ENCODE data around the gene ARHGEF18.
"Not testable (repeated sequence)": the region's sequence is repeated elsewhere in the genome, so short reads cannot be mapped to it uniquely, and the experiment has no call there.

Gene ARHGEF18

GRCh38 chr19:7349231-7349591 is 474 bp downstream of the ARHGEF18 start:
- DNase-seq, result no peak

GRCh38 chr19:7349961-7350711 is 1.4 kb downstream of the ARHGEF18 start:
- peak; percentile 46 for DNase-seq

GRCh38 chr19:7351861-7352260 is 3.1 kb downstream of the ARHGEF18 start:
- DNase-seq, result no peak

DNA sequence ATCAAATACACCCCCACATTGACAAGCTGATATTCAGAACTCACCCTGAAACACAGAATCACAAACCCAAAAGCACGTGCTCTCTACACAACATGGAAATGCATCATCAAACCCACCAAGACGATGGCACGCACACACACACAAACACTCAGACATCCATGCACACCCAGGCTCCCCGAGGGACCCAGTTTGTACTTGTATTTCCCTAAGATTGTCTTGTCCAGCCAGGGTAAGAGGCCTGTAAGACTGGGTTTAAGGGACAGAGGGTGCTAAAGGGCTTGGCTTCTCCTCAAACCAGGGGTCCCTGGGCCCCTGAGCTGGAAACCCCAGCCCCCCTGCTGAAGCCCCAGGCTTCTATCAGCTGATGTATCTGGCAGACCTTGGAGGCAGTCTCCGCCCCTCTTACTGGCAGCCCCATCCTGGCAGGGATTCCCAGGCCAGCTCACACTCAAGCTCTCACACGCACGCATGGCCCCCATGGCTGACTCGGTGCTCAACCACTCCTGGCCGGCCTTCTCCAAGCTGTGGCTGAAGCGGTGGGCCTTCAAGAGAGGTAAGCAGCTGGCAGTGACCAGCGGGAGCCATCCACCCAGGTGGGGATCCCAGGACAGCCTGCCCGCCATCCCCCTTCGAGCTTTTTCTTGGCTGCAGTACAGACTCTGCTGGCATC is 6.5 kb downstream of the ARHGEF18 start:
- DNase-seq, result no peak

DNA sequence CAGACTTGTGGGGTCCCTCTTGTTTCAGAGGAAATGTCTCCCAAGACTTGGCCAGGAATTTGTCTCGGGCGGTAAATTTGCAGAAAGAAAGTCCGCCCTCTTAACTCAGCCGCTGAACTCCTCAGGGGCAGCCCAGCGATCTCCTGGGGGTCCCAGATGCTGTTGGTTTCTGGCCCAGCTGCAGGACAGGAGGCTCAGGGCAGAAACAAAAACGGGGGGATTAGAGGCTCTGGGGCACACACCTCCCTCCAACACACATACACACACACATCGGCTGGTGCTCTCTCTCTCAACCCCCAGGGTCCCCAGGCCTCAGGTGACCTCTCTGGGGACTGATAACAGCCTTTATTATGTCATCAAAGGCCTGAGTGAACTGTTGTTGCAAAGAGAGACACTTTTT is 7.1 kb downstream of the ARHGEF18 start:
- no peak for DNase-seq

DNA sequence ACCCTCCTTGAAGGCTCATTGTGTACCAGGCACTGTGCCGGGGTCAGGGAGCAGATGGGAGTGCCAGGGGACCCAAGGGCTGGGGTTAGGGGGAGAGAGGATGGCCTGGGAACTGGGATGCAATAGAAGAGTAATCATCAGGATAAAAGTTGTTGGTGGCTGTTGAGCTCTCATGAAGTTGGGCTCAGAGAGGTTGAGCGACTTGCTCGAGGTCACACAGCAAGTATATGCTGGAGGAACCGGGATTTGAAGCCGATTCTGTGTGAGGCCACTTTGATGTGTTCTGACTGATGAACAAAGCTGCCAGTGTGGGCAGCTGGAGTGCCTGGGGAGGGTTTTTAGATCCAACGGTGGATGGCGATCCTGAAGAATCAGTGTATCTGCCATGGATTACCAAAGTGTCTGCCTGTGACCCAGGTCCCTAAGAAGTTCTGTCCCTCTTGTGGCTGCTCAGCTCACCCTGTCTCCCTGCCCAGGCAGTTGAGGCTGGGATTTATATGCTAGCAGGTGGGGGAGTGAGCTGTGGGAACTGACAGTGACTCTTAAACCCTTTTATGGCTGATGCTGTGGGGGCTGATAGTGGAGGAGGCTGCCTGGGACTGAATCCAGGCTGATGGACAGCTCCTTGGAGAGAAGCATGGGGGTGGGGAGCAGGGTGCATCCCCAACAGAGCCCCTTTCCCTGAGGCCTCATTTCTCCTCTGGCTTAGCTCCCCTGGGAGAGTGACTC is 8.3 kb downstream of the ARHGEF18 start:
- DNase-seq, result no peak

DNA sequence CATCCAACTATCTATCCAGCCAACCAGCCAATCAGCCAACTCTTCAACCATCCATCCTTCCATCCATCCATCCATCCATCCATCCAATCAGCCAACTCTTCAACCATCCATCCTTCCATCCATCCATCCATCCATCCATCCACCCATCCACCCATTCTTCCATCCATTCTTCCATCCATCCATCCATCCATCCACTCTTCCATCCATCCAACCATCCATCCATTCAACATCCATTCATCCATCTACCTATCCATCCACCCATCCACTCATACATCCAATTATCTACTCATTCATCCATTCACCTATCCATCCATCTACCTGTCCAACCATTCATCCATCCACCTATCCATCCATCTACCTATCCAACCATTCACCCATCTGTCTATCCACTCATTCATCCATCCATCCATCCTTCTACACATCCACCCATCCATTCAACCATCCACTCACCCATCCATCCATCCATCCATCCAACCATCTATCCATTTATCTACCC is 9.4 kb downstream of the ARHGEF18 start:
- DNase-seq, result no peak

DNA sequence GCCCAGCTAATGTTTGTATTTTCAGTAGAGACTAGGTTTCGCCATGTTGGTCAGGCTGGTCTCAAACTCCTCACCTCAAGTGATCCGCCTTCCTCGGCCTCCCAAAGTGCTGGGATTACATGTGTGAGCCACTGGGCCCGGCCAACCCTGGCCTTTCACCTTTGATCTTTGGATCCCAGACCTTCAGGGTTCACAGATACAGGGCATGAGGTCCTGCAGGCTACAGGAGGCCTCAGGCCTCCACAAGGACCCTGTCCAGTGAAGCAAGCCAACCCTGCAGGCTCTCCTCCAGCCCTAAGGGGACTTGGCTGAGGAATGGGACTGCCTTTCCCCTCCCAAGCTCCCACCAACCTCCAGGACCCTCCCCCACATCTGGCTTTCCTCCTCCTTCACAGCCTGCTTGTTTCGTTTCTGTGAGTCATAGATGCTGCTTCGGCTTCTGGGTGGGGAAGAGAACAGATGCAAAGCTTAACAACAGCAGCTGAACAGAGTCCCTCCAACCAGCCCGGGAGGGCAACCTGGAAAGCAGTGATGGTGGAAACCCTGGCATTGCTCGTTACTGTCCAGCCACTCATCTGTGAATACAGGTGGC is 11.8 kb downstream of the ARHGEF18 start:
- no peak for DNase-seq

GRCh38 chr19:7363225-7363624 is 14.5 kb downstream of the ARHGEF18 start:
- no peak for DNase-seq

GRCh38 chr19:7366701-7367420 is 18.1 kb downstream of the ARHGEF18 start:
- peak; percentile 74 for DNase-seq

DNA sequence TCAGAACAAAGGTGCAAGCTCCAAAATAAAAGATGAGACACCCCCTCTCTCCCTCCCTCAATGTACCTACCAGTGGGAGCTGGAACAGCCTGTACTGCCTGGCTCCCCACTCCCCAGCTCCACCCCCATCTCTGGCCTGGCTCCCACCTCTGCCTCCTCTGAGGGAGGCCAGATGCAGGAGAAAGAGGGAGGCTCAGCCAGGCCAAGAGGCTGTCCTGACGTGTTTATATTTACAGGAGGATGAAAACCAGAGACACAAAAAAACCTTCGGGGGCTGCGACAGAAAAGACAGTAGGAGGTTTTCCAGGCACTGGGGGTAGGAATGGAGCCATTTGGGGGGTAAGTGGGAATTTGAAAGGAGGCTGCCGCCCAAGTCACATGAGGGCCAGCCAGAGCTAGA is 19.7 kb downstream of the ARHGEF18 start:
- DNase-seq, result no peak

GRCh38 chr19:7368866-7369265 is 20.1 kb downstream of the ARHGEF18 start:
- DNase-seq, result not testable (repeated sequence)

DNA sequence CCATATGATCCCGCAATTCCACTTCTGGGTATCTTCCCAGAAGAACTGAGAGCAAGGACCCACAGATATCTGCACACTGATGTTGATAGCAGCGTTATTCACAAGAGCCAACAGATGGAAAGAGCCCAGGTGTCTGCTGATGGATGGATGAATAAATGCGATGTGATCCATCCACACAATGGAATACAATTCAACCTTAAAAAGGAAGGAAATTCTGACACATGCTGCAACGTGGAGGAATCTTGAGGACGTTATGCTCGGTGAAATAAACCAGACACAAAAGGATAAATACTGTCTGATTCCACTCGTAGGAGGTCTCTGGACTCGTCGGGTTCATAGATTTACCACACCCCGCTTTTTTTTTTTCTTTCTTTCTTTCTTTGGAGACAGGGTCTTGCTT is 21.8 kb downstream of the ARHGEF18 start:
- no peak for DNase-seq

- no peak for DNase-seq
These were observed 22.3 kb downstream of the ARHGEF18 start for GRCh38 chr19:7371001-7371400.

DNA sequence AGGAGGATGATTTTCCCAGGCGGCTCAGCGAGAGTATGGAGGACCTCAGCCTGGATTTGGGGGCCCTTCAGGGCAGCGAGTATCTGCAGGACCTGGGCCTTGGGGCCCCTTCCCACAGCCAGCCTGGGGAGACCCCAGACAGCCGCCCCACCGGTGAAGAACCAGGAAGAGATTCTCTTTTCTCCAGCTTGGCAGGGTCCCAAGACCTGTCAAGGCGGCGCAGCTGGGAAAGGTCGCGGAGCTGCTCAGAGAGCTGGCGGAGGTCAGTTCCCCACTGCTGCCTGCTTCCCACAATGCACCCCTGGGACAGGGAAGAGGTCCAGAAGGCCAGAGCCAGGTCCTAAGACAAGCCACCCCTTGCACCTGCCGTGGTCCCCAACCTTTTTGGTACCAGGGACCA is 24.1 kb downstream of the ARHGEF18 start:
- no peak for DNase-seq

GRCh38 chr19:7373862-7374261 is 25.1 kb downstream of the ARHGEF18 start:
- DNase-seq, result peak; percentile 73

DNA sequence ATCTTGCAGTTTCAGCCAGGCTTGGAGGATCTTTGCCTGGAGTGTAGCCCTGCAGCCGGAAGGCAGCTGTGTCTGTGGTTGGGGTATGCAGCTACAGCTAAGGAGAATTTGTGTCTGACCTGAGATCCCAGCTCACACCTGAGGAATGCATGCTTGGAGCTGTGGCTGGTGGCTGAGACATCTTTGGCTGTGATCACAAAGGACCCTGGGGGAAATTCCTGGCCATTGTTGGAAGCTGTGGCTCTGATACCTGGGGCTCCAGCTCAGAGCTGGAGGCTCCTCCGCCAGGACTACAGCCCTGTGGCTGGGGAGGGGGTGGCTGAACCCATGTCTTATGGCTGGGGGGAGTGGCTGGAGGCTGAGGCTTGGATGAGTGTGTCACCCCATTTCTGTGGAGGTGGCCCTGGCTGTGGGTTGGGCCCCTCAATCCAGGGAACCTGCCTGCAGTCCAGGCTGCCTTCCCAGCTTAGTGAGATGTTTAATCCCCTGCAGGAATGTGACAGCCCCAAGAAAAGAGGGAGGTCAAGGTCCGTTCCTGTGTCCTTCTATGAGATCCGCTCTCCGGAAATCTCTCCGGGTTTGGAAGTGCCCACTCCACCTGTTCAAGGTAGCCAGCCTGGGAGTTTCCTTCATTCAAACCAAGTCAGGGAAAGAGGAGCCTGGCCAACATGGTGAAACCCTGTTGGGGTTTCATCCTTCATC is 27.6 kb downstream of the ARHGEF18 start:
- no peak for DNase-seq

GRCh38 chr19:7377196-7377595 is 28.5 kb downstream of the ARHGEF18 start:
- no peak for DNase-seq

DNA sequence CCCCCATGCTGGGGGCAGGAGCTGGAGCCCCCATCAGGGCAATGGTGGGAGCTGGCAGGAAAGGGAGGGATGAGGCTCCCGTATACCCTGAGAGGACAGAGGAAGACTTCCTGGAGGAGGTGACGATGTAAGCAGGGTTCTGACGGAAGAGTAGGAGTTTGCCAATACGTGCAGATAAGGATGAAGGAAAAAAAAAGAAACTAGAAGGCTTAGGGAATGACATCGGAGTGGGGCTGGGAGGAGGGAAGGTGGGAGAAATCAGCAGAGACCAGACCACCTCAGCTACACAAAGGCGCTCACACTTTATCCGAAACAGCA is 32.3 kb downstream of the ARHGEF18 start:
- no peak for DNase-seq

GRCh38 chr19:7382694-7383093 is 34.0 kb downstream of the ARHGEF18 start:
- DNase-seq, result no peak

DNA sequence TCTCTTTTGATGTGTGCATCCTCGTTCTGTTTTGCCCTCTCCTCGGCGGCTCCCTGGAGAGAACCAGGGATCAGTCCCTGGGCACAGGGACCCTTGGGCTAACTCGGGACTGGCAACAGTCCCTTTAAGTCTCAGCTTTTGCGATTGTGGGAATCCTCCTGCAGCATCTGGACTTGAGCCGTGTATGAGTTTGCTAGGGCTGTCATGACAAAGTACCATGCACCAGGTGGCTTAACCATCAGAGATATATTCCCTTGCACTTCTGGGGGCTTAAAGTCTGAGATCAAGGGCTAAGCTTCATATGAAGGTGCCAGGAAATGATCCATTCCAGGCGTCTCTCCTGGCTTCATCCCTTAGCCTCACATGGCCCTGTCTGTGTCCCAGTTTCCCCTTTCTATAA is 34.5 kb downstream of the ARHGEF18 start:
- no peak for DNase-seq

DNA sequence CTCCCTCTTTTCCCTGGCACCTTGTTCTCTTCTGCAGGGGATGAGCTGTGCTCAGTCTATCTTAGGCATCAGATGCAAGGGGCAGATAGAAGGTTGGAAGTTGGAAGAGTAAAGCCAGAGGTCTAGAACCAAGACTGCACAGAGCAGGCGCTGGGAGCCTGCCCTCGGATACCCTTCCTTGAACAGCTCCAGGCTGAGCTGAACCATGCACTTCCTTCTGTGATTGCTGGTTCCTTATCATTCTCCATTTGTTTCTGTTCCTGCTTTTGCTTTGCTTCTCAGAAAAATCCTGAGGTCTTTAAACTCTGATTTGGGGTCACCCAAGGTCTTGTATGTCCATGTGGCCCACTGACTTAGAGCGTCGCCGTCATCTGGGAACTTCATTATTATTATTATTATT is 36.3 kb downstream of the ARHGEF18 start:
- no peak for DNase-seq
